T-helper 1 cell (primary cell): ENCODE results near the gene ADD2.

Experiments used
- DNase-seq, 5 donors: peaks; one replicate each; pipeline ENCODE4 v3.0.0-alpha.2; 2012 to 2020

The ADD2 gene

DNA sequence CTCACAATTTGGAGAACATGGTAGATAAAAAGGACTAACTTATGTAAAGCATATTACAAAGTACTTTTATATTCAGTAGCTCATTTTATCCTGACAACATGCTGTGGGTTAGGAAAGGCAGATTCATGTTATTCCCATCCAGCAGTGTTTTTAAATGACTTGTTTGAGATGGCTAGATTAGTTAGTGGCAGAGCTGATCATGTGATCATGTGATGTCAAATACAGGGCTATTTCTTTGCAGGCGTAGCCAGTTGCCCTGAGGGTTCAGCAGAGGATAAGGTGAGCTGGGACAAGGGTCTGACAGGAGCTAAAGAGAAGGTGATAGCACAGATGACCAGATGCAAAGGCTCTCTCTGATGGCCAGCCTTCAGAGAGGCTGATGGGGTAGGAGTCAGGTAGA lies 97.8 kb downstream of the ADD2 start:
- DNase-seq = no peak

- no peak for DNase-seq
Measured at GRCh38 chr2:70668911-70669310, 99.1 kb downstream of the ADD2 start.

DNA sequence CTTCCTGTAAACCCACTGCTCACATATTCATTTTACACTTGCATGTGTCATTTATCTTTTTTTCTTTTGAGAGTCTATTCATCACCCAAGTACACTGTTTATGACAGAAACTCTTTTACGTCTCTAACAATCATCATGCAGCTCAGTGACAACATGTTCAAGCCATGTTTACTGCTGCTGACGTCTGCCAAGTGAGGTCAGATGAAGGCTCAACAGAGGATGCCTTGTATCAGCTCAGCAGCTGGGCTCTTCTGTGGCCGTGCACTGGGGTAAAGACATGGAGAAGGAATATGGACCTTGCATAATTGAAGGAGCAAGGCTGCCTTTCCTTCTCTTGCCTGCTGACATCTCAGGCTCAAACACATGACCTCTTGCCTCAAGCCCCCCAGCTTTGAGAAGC lies 99.6 kb downstream of the ADD2 start:
- no peak for DNase-seq

DNA sequence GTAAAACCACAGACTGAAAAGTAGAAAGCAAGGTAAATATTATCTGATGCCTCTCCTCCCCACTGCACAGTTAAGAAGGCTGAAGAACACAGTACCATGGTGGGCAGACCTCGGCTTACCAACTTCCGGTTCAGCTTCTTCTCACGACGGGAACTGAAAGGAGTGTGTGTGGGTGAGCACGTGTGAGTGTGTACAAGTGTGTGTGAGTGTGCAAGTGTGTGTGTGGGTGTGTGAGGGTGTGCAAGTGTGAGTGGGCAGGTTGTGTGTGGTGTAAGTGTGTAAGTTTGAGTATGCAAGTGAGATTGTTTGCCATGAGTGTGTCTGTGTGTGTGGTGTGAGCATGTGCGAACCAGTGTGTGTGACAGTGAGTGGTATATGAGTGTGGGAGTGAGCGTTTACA lies 103.5 kb downstream of the ADD2 start:
- peak in 1 of 5 donors; percentile 9 for DNase-seq

GRCh38 chr2:70663411-70663810 lies 104.6 kb downstream of the ADD2 start:
- no peak for DNase-seq

- DNase-seq = no peak
Measured at GRCh38 chr2:70659551-70659950, 108.4 kb downstream of the ADD2 start.

GRCh38 chr2:70658476-70658875 lies 109.5 kb downstream of the ADD2 start:
- no peak for DNase-seq

- DNase-seq = no peak
Measured at GRCh38 chr2:70657246-70657645, 110.8 kb downstream of the ADD2 start.

DNA sequence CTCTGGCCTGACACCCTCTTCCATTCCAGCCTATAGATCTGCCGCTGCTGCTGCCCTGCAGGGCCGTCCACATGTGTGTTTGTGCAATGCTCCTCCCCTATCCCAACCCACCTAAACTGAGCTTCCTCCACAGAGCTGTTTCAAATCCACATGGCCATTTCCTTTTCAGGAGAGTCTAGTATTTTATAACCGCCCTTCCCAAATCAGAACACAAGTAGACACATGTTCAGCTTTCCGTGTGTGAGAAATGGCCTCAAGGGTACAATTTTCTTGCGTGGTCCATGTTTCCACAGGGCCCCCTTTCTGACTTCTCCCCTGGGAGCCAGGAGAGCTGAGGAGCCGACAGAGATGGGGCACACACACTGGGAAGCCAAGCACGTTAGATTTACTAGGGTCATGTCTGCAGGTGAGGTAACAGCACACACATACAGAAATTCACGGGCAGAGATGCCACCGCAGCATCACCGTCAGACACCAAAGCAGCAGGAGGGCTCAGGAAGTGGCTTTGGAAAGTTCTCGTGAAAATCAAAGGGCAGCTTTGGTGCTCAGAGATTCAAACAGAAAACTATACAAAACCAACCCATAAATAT lies 111.5 kb downstream of the ADD2 start:
- peak in 2 of 5 donors; percentile 8 to 18 for DNase-seq

GRCh38 chr2:70655786-70656185 lies 112.2 kb downstream of the ADD2 start:
- no peak for DNase-seq

GRCh38 chr2:70655211-70655610 lies 112.8 kb downstream of the ADD2 start:
- DNase-seq = peak in 1 of 5 donors; percentile 29

GRCh38 chr2:70651727-70652126 lies 116.3 kb downstream of the ADD2 start:
- DNase-seq = no peak

DNA sequence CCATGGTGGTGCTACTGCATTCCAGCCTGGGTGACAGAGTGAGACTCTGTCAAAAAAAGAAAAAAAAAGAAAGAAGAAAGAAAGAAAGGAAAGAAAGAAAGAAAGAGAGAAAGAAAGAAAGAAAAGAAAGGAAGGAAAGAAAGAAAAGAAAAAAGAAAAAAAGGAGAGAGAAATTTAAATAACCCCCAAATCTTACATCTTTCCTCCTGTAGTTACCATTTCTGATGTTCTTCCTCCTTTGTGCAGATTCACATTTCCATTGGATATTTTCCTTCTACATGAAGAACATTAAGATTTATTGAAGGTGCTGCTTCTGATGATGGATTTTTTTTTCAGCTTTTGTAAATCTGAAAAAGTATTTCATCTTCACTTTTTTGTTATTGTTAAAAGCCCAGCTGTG lies 117.0 kb downstream of the ADD2 start:
- no peak for DNase-seq

DNA sequence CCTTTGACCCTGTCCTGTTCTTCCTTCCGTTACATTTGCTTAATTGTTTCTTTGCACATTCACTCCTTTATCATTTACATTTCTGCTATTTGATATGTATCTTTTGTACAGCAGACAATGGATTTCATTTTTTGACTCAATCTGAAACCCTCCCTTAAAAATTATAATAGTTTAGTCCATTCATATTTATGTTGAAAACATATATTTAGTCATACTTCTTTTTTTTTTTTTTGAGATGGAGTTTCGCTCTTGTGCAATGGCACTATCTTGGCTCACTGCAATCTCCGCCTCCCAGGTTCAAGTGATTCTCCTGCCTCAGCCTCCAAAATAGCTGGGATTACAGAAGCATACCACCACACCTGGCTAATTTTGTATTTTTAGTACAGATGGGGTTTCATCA lies 119.0 kb downstream of the ADD2 start:
- DNase-seq = no peak

DNA sequence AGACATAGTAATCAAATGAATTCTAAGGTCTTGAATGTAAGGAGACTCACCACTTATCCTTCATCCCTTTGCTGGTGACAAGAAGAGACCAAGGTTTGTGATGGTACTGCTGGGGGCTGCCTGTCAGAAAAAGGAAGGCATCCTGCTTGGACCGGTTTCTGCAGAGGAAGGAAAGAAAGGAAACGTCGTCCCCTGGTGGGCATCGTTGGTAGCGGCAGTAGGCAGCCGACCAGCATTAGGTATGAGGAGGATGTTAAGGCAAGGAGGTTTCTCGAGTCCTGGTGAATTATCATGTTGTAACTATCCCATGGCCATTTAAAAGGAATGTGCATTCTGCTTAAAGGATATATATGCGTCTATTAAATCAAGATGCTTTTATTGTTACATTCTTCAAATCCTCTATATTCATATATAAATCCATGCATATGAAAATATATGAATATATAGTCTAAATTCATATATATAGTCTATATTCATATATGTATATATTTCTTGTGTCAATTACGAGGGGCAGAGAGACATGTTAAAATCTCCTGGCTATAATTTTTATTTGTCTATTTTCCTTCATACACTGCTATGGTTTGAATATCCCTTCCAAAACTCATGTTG lies 120.0 kb downstream of the ADD2 start:
- DNase-seq = peak; percentile 17 to 60 (median 42)

DNA sequence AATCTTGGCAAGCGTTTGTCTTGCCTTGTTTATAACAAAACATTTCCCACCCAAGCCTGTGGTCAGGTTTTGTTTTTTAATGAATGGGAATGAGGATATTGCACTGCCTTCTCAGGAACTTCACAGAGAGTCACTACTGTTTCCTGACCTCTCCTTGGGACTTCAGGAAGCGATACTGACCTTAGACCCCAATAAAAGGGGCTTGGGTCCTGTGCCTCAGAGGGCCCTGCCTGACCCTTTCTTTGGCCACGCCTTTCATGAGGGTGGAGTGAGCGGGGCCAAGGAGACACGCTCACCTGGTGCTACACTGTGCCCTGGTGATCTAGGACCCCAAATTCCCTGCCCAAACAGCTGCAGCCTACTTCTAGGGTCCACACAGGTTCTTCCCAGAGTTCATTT lies 121.6 kb downstream of the ADD2 start:
- DNase-seq = no peak

GRCh38 chr2:70645733-70646419 lies 122.1 kb downstream of the ADD2 start:
- no peak for DNase-seq

- no peak for DNase-seq
Measured at GRCh38 chr2:70643715-70644114, 124.3 kb downstream of the ADD2 start.

DNA sequence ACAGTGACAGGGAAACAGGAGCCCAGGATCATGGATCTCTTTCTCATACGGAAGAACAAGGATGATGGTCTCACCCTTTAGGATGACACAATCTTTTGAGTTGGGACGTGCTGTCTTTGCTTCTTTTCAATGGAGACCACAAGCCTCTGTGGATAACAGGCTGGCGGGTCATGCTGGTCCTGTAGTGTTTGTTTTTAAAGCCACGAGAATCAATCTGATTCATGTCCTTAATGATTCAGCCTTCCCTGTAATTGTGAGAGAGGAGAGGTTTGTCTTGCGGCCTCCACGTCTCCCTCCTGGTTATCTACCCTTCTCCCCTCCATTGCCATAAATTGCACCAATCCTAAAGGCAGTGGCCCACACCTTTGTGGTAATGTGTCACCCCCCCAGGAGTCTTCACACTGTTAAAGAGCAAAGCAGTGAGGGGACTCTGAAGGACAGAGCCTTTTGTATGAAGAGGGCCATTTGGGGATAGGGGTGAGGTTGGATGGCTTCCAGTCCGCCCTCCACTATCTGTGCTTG lies 126.7 kb downstream of the ADD2 start:
- DNase-seq = no peak

- no peak for DNase-seq
Measured at GRCh38 chr2:70639841-70640436, 128.1 kb downstream of the ADD2 start.

- DNase-seq = no peak
Measured at GRCh38 chr2:70638561-70638960, 129.4 kb downstream of the ADD2 start.

DNA sequence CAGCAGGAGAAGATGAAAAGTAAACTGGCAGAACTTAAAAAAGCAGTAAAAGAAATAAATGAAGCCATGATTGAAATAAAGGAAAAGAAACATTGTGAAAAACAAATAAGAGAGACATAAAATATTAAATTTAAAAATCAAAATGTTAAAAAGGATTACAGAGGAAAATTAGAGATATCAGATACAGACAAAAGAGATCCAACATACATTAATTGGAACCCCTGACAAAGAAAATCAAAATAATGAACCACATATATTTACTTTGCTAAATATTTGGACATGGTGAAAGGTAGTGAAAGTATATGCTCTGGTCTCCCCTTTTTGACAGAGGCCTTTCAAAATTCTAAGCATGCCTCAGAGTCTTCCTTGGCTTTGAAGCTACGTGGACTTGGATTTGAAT lies 134.5 kb downstream of the ADD2 start:
- DNase-seq = no peak

DNA sequence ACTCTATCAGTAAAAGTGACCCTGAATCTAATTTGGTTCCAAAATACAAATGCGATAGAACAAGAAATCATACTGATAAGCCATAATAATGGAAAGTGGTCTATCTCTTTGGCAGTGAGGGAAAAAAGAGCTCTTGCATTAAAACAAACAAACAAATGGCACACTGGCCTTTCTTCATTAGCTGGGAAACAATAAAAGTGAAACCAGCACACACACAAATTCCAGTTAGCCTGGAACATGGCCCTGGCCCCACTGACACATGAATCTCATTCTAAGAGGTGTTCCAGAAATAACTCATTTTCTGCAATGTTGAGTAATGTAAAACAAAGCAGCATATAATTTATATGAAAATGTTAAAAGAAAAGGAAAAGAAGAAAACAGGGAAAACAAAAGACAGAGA lies 135.0 kb downstream of the ADD2 start:
- DNase-seq = no peak

GRCh38 chr2:70632388-70632787 lies 135.6 kb downstream of the ADD2 start:
- no peak for DNase-seq
